Transverse colon (tissue), 4 donors: Measurements from ENCODE around the gene ITGB1. TPM values are rescaled to one million over a fixed set of nuclear protein-coding genes. Genes with fewer than 3 reads are reported as not detected.

Experiments used
- DNase-seq: peaks from one replicate; pipeline ENCODE4 v3.0.0-alpha.2; 2019
- H3K27ac ChIP-seq, 4 donors: fragments of 200-600 bp; sonication (generic); 2 replicates each; pipeline ENCODE4 v1.5.1; 2016 to 2018; ENCODE audit warnings: inconsistent platforms in 4 of 4
- H3K27me3 ChIP-seq: fragments of 200-600 bp; sonication (generic); 2 replicates; pipeline ENCODE4 v1.5.1; 2017; ENCODE audit warnings: inconsistent platforms
- H3K36me3 ChIP-seq, 4 donors: fragments of 200-600 bp; sonication (generic); 2 replicates each; pipeline ENCODE4 v1.5.1; 2017 to 2019; ENCODE audit warnings: inconsistent platforms in 4 of 4
- H3K4me1 ChIP-seq, 4 donors: fragments of 200-600 bp; sonication (generic); 2 replicates each; pipeline ENCODE4 v1.5.1; 2017 to 2020; ENCODE audit warnings: inconsistent platforms in 4 of 4
- H3K4me3 ChIP-seq, 4 donors: fragments of 200-600 bp; sonication (generic); 1 replicate in 1 of 4; 2 replicates in 3 of 4; pipeline versions ENCODE4 v1.5.1 to v1.6.1; 2017 to 2019; ENCODE audit warnings: inconsistent platforms in 4 of 4
- H3K9me3 ChIP-seq, 2 donors: fragments of 200-600 bp; sonication (generic); 2 replicates each; pipeline ENCODE4 v1.5.1; 2017 to 2019; ENCODE audit warnings: inconsistent platforms in 2 of 2
- CTCF ChIP-seq, 5 experiments: fragments of 200-600 bp in 3 of 5; fragments of 450-650 bp in 2 of 5; sonication (generic) in 3 of 5; IDR thresholded peaks; 1 replicate in 2 of 5; 2 replicates in 3 of 5; pipeline ENCODE4 v1.5.1; 2016 to 2017; ENCODE audit warnings: antibody characterized with exemption in 5 of 5, inconsistent platforms in 3 of 5, mild to moderate bottlenecking in 2 of 5, moderate library complexity in 1 of 5
- EP300 ChIP-seq: sonication (generic); formaldehyde crosslinking; IDR thresholded peaks from one replicate; pipeline ENCODE4 v1.6.1; 2017; ENCODE audit warnings: antibody characterized with exemption, low read depth
- POLR2A ChIP-seq: fragments of 450-650 bp; IDR thresholded peaks from one replicate; pipeline ENCODE4 v1.6.1; 2016; ENCODE audit warnings: antibody characterized with exemption, mild to moderate bottlenecking, moderate library complexity
- POLR2AphosphoS5 ChIP-seq, 3 donors: sonication (generic); formaldehyde crosslinking; IDR thresholded peaks; one replicate each; pipeline ENCODE4 v1.6.1; 2016; ENCODE audit warnings: antibody characterized with exemption in 3 of 3
- WGBS, 2 donors: methylation state at CpG; one replicate each; pipeline ENCODE4 v1.1.5; 2018; ENCODE audit warnings: low coverage in 1 of 2; 5-methylcytosine and 5-hydroxymethylcytosine counted together
- in situ Hi-C, 4 donors: fragments of 200-750 bp; cut with MboI; loops; one replicate each; pipeline versions ENCODE4 v1.15.0 to v1.15.1; 2017; ENCODE audit warnings: low sequenced_read_pairs in 3 of 4, low pct_ligation_motif_present in 1 of 4, low pct_unique_long_range_greater_than_20kb in 1 of 4
- intact Hi-C: fragments of 100-400 bp; cut with DNase I; formaldehyde crosslinking; loops from one replicate; pipeline ENCODE4 v1.15.1; 2023; ENCODE audit warnings: low total_unique reads
- total RNA-seq, 4 donors: library from RNA; depleted of rRNA; stranded (reverse); fragments of >200 nt; gene quantifications; one replicate each; pipeline ENCODE4 v1.1.0, GENCODE V29; 2016

The ITGB1 gene
- total RNA-seq, 4 donors from 2014 or later, result 135 to 362 (median 252) TPM

GRCh38 chr10:32947586-32947985, 10.4 kb downstream of the ITGB1 start:
- H3K4me3 ChIP-seq, result no peak overlapping the region
- TF ChIP-seq POLR2AphosphoS5 (IDR thresholded peaks at IDR 0.05) (no peak), EP300 (no peak), CTCF (IDR thresholded peaks at IDR 0.05) (no peak), POLR2A (no peak)
- H3K27ac ChIP-seq, result no peak overlapping the region
- WGBS, 2 donors, result 93% methylated on average over 5 of the region's 5 CpGs
- H3K4me1 ChIP-seq, result peaks cover 7 to 62% (median 37%) of the 10 kb centered on the region in 4 donors
- H3K27me3 ChIP-seq, result no peaks in the 10 kb centered on the region
- no peaks in the 10 kb centered on the region for H3K36me3 ChIP-seq
- in situ Hi-C loops, result loop anchor here in 1 of 4 donors (10.0 kb wide), 1 partner anchor 57 kb away; no protein-coding TSS in a partner anchor
- H3K9me3 ChIP-seq, result no peaks in the 10 kb centered on the region
- DNase-seq, result no peak
- intact Hi-C loops, result no loop called here

- Histone ChIP-seq H3K9me3 (no peaks in the 10 kb centered on the region), H3K36me3 (no peaks in the 10 kb centered on the region), H3K27ac (peak overlapping the region in 1 of 4 donors; percentile 8), H3K4me3 (no peak overlapping the region), H3K27me3 (no peaks in the 10 kb centered on the region), H3K4me1 (peaks cover 6 to 71% (median 42%) of the 10 kb centered on the region in 4 donors)
- WGBS, 2 donors, result 85 to 88% methylated on average over 2 of the region's 2 CpGs
- intact Hi-C loops, result no loop called here
- in situ Hi-C loops, result loop anchor here in 1 of 4 donors (10.0 kb wide), 1 partner anchor 59 kb away; no protein-coding TSS in a partner anchor
- TF ChIP-seq POLR2A (no peak), CTCF (IDR thresholded peaks at IDR 0.05) (no peak), EP300 (no peak), POLR2AphosphoS5 (IDR thresholded peaks at IDR 0.05) (no peak)
- DNase-seq, result no peak
Observed at GRCh38 chr10:32946108-32946507, 11.9 kb downstream of the ITGB1 start.

- in situ Hi-C loops (loop anchor here in 1 of 4 donors (10.0 kb wide), 1 partner anchor 61 kb away; no protein-coding TSS in a partner anchor), intact Hi-C loops (no loop called here)
- no peak overlapping the region for H3K4me3 ChIP-seq
- peak; percentile 44 for DNase-seq
- 67 to 88% methylated on average over 6 to 24 of the region's 24 CpGs for WGBS, 2 donors
- H3K27me3 ChIP-seq, result no peaks in the 10 kb centered on the region
- H3K27ac ChIP-seq, result peak overlapping the region; percentile 20 to 79 (median 40)
- TF ChIP-seq EP300 (no peak), CTCF (IDR thresholded peaks at IDR 0.05) (no peak), POLR2AphosphoS5 (IDR thresholded peaks at IDR 0.05) (no peak), POLR2A (no peak)
- H3K4me1 ChIP-seq, result peaks cover 10 to 65% (median 41%) of the 10 kb centered on the region in 4 donors
- no peaks in the 10 kb centered on the region for H3K36me3 ChIP-seq
- H3K9me3 ChIP-seq, result no peaks in the 10 kb centered on the region
Observed at GRCh38 chr10:32943854-32944661, 14.0 kb downstream of the ITGB1 start.

GRCh38 chr10:32943395-32943794, 14.6 kb downstream of the ITGB1 start:
- no peak for TF ChIP-seq CTCF (IDR thresholded peaks at IDR 0.05)
- TF ChIP-seq EP300, result no peak
- no peak for TF ChIP-seq POLR2AphosphoS5 (IDR thresholded peaks at IDR 0.05)
- TF ChIP-seq POLR2A, result no peak
- no peak overlapping the region for H3K4me3 ChIP-seq
- in situ Hi-C loops (loop anchor here in 1 of 4 donors (10.0 kb wide), 1 partner anchor 61 kb away; no protein-coding TSS in a partner anchor), intact Hi-C loops (no loop called here)
- WGBS, 2 donors, result 24 to 35% methylated on average over 2 of the region's 2 CpGs
- peaks cover 13 to 65% (median 47%) of the 10 kb centered on the region in 4 donors for H3K4me1 ChIP-seq
- H3K27me3 ChIP-seq, result no peaks in the 10 kb centered on the region
- no peaks in the 10 kb centered on the region for H3K9me3 ChIP-seq
- H3K36me3 ChIP-seq, result no peaks in the 10 kb centered on the region
- no peak for DNase-seq
- H3K27ac ChIP-seq, result peak overlapping the region; percentile 20 to 79 (median 40)
